ENCODE data around the gene TSSK6.

The TSSK6 gene

DNA sequence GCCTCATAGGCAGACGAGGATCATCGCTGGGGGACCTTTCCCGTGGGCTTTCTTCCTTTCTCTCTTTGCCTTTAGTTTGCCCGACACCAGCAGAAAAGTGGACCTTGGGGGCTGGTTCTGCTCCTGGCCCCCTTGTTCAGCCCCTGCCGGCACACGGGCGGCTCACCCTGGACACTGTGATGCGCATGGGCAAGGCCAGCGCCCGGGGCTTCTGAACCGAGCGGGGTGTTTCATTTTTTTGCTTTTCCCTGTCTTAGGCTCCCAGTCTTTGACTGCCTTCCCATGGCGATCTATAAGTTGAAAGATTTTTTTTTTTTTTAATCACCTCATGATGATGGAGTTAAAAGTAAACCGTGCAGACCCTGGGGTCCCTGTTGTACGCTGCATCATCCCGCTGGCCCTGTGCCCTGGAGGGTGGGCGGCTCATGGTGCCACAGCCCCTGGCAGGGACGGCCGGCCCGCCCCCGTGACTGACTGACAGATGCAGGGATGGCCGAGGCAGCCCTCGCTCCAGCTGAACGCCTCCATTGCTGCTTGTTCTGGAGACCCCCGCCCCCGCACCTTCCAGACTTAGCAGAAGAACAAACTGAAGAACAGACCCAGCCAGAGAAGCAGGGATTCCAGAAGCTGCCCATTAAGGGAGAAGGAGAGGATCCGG, 9.6 kb downstream of the TSSK6 start:
- DNase-seq (ENCODE audit: low read depth): no peak

- DNase-seq (ENCODE audit: low read depth): no peak
Observed at GRCh38 chr19:19504754-19505668, 10.3 kb downstream of the TSSK6 start.

DNA sequence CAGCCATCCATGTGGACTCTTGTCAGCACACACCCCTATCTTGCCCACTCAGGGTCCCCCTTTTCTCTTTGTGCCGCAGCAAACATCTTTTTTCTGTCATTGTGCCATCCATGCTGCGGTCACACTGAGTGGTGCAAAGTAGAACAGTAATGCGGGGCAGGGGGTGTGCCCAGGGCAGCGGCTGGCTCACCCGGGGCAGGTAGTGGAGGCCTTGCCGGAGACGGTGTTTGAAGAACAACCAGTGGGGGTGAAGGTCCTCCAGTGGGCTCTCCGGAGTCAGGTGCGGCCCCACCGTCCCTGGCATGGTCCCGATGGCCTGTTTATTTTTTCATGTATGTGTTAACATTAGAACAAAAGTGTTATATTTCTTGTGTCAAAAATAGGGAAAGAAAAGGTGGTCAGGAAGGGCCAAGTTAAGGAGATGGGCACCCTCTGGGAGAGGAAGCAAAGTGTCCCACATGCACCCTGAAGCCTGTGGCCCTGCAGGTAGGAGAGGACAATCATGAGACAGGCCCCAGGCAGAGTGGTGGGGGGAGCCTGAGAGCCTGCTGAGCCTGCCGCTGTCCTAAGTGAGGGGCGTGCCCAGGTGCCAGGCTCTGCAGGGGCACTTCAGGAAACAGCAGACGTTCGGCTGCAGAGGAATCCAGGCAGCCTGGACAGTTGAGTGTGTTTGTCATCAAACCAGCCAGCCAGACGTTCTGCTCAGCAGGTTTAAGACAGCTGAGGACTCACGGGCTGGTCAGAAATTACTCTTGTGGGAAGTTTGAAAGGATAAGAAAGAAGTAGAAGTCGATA, 12.3 kb downstream of the TSSK6 start:
- no peak for DNase-seq (ENCODE audit: low read depth)

DNA sequence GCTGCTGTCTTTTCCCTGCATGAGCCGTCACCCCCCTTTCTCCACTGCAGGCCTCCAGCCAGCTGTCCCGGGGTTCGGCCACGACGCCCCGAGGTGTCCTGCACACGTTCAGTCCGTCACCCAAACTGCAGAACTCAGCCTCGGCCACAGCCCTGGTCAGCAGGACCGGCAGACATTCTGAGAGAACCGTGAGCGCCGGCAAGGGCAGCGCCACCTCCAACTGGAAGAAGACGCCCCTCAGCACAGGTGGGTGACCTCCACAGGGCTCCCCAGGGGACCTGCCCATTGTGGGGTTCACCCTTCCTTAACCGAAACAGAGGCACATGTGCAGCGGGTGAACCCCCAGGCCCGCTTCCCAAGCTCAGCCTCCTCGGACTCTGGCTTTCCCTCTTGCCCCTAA, 13.1 kb downstream of the TSSK6 start:
- no peak for DNase-seq (ENCODE audit: low read depth)

GRCh38 chr19:19501798-19502197, 13.6 kb downstream of the TSSK6 start:
- no peak for DNase-seq (ENCODE audit: low read depth)

DNA sequence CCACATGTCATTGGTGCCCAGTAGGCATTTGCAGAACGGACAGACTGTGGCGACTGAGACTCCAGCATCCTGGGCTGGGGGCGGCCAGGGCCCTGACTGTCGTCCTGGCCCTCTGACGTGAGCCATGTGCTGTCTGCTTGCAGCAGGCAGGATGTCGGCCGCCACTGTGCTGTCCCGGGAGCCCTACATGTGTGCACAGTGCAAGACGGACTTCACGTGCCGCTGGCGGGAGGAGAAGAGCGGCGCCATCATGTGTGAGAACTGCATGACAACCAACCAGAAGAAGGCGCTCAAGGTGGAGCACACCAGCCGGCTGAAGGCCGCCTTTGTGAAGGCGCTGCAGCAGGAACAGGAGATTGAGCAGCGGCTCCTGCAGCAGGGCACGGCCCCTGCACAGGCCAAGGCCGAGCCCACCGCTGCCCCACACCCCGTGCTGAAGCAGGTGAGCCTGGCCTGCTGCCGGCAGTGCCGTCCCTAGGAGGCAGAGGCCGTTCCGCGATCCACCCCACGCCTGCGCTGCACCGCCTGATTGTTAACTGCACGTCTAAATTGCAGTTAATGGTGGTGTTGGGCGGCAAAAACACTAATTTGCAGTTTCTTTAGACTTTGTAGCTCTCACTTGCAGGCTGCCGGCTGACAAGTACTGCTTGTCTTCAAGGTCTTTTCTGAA, 14.2 kb downstream of the TSSK6 start:
- DNase-seq (ENCODE audit: low read depth): no peak

DNA sequence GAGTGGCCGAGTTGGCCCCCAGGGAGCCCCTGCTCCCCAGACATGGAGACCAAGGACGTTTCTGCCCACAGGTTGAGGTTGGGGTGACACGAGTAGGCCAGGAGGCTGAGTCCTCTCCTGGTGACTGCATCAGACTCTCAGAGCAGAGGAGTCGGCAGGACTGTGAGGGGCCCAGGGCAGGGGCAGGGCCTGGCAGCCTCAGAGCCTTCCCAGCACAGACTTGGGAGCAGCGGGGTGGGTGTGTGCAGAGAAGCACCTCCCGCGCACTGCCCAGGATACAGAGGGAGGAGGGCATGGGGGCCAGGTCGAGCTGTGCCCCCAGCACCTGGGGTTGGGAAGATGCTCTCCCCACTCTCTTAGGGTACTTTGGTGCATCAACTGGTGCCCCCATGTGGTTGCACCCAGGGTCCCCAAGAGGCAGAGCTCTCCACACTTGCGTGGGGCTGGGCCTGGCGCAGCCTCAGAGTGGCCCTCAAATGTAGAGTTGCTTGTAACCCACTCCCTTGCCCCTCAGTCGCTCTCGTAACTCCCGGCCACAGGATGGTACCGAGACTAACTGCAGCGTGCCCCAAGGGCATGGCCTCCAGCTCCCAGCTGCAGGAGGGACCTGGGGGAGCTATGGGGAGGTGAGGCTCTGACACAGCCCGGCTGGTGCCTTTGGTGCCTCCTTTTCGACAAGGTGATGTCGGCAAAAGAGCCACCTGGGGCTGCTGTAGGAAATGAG, 15.9 kb downstream of the TSSK6 start:
- DNase-seq (ENCODE audit: low read depth): no peak

- DNase-seq (ENCODE audit: low read depth): no peak
Observed at GRCh38 chr19:19498255-19498991, 16.9 kb downstream of the TSSK6 start.

GRCh38 chr19:19495614-19496603, 19.4 kb downstream of the TSSK6 start:
- DNase-seq (ENCODE audit: low read depth): no peak

DNA sequence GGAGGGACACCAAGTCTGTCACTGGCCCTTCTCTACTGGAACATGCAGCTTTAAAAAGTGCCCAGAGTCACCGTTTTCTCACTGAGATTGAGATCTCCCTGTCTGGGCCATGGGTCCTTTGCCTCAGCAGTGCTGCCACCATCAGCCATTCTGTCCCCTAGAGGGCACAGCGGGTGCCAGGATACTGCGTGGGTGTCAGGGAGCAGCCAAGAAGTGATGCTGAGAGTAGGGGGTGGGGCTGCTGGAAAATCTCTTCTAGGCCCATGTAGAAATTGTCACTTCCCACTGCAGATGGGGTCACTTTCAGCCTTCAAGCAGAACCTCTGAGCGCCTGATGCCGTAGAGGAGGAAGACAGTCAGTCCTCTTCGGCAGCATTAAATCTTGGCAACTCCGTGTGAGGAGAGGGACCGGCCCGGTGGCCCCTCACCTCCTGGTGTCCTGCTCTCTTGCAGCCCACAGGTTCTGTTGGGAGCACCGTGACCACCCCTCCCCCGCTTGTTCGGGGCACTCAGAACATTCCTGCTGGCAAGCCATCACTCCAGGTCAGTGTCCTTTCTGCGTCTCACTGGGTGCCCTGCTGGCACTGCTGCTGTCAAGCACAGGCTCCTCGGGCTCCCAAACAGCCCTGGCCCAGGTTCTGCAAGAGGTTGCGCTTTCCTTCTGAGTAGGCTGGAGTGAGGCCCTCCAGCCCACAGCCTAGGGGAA, 21.4 kb downstream of the TSSK6 start:
- DNase-seq (ENCODE audit: low read depth): no peak

DNA sequence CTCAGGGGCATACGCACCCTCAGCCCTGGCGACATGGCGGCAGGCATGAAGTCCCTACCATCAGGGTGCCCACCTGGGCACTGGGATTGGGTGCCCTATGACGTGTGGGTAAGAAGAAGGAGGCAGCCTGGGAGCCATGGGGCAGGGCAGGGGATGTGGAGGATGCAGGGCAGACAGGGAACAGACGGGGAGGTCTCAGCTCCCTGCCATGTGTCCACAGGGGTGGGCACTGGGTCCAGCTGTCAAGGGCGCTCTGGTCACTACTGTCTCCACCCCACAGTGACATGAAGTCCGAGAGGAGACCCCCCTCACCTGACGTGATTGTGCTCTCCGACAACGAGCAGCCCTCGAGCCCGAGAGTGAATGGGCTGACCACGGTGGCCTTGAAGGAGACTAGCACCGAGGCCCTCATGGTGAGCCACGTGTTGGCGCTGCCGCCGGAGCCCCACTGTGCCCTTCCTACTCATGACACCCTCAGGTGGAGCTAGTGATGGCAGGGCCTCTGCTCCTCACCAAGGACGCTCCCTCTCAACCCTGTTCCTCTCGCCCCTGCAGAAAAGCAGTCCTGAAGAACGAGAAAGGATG, 23.2 kb downstream of the TSSK6 start:
- no peak for DNase-seq (ENCODE audit: low read depth)

- no peak for DNase-seq (ENCODE audit: low read depth)
Observed at GRCh38 chr19:19491321-19492025, 23.9 kb downstream of the TSSK6 start.

GRCh38 chr19:19490214-19490968, 25.0 kb downstream of the TSSK6 start:
- DNase-seq (ENCODE audit: low read depth): peak; percentile 69

GRCh38 chr19:19489804-19490204, 25.5 kb downstream of the TSSK6 start:
- DNase-seq (ENCODE audit: low read depth): no peak

- DNase-seq (ENCODE audit: low read depth): peak; percentile 69
Observed at GRCh38 chr19:19488875-19489690, 26.3 kb downstream of the TSSK6 start.
